ENCODE results near the gene BAG5. TPM values are rescaled to one million over a fixed set of nuclear protein-coding genes. Genes with fewer than 3 reads are reported as not detected.

BAG5 gene
- total and polyA plus RNA-seq, 2 of the 4 experiments (the other 2 are of a cell fraction) = 6.7 to 22.2 TPM

DNA sequence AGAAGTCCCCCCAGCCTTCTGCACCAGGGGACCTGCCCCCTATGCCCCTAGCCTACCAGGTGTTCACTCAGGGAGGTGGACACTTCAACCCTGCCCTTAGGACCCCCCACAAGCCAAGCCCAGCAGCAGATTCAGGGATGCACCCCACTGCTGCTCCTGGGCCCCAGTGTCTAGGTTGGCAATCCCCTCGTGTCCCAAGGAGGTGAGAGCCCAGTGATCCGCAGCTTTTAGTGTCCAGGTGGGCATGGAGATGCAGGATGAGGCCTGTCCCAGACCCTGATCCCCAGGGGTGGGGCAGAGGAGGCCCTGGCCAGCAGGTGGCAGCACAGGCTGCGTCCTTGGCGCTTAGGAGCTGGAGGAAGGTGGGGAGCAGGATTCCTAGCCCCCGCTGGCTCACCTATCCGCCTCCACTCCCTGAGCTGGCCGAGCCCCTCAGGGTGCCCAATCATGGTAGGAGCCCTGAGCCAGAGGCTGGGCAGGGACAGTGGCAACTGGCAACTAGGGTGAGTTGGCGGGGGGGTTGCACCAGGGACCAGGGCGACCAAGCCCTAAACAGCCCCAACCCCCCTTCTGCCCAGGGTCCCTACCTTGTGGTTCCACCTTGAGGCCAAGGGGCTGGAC is 43.9 kb downstream of the BAG5 start:
- peak; percentile 29 for DNase-seq
- Histone ChIP-seq H3K14ac (replicated peaks; ENCODE audit: low read depth, low read length) (no peak overlapping the region), H3K36me3 (ENCODE audit: control insufficient read depth, insufficient read depth, low read length) (peaks cover 2% of the 10 kb centered on the region; the same call in 1 of the 2 replicates), H4K5ac (ENCODE audit: low read depth, low read length) (no peak overlapping the region), H2BK5ac (ENCODE audit: low read depth, low read length, poor library complexity, severe bottlenecking) (no peak overlapping the region), H2AFZ (replicated peaks; ENCODE audit: low read length, poor library complexity) (peak overlapping the region; percentile 71), H3K9ac (ENCODE audit: low read depth, low read length) (no peak overlapping the region), H4K8ac (ENCODE audit: low read depth in 2 of 2, low read length in 2 of 2) (0 out of 4 replicates have a peak overlapping the region, but pooled peaks of 1 of the 2 experiments have one; percentile 24), H3K4ac (ENCODE audit: low read depth, low read length) (no peak overlapping the region), H4K91ac (ENCODE audit: insufficient read depth, low read depth, low read length) (no peak overlapping the region), H2AK5ac (ENCODE audit: low read depth, low read length) (peak overlapping the region; percentile 30; the same call in 1 of the 2 replicates), H3K4me2 (ENCODE audit: low read depth, low read length) (no peak overlapping the region), H3K23ac (ENCODE audit: low read depth, low read length) (no peak overlapping the region), H3K18ac (ENCODE audit: low read depth, low read length) (no peak overlapping the region), H3K9me3 (ENCODE audit: control insufficient read depth, insufficient read depth, low read length) (no peaks in the 10 kb centered on the region), H3K56ac (ENCODE audit: extremely low read depth, insufficient read depth, low read length) (no peak overlapping the region), H2BK15ac (ENCODE audit: low read depth, low read length) (no peak overlapping the region), H3K27me3 (ENCODE audit: control insufficient read depth, insufficient read depth, low read length) (peaks cover 12% of the 10 kb centered on the region), H2BK120ac (ENCODE audit: low read depth, low read length) (no peak overlapping the region), H3K9me1 (ENCODE audit: insufficient read depth, low read length) (no peaks in the 10 kb centered on the region), H3K27ac (ENCODE audit: insufficient read depth, low read length) (no peak overlapping the region), H3K4me1 (ENCODE audit: control insufficient read depth, insufficient read depth, low read length) (peaks cover 18% of the 10 kb centered on the region), H2BK20ac (ENCODE audit: low read depth, low read length) (no peak overlapping the region), H3K4me3 (ENCODE audit: insufficient read depth, low read depth, low read length) (no peak overlapping the region), H3K79me1 (ENCODE audit: low read depth in 1 of 2, low read length in 2 of 2) (peaks cover 0 to 7% of the 10 kb centered on the region in 2 experiments; a peak in 1 of 4 replicates), H2AK9ac (replicated peaks; ENCODE audit: low read depth, low read length, poor library complexity) (peak overlapping the region; percentile 60), H4K20me1 (ENCODE audit: insufficient read depth, low read length) (peaks cover 12% of the 10 kb centered on the region)
- ChIA-PET POLR2A (ENCODE audit: unreplicated experiment) (no interaction called here), CTCF (interaction anchor here (0.5 to 1.5 kb wide), 7 partner anchors 10 to 149 kb away, joined by 3 to 7 read pairs (median 3); partner anchors contain the start of gene TRMT61A)
- peak; percentile 45 for ATAC-seq (ENCODE audit: low read depth)
- no TSS peak for BruUV-seq (replicated peaks)
- intact Hi-C loops (cut with micrococcal nuclease) (loop anchor here (1.0 kb wide), 1 partner anchor 28 kb away; no protein-coding TSS in a partner anchor), in situ Hi-C loops (cut with MboI; ENCODE audit: low sequenced_read_pairs) (no loop called here), dilution Hi-C loops (cut with HindIII; ENCODE audit: low sequenced_read_pairs, unreplicated experiment) (no loop called here)
- no CpG with 5 or more reads among the region's 9 CpGs for WGBS, 2 experiments (ENCODE audit: extremely low coverage in 2 of 2, insufficient read length in 1 of 2)
- TF ChIP-seq, protein P1, sequence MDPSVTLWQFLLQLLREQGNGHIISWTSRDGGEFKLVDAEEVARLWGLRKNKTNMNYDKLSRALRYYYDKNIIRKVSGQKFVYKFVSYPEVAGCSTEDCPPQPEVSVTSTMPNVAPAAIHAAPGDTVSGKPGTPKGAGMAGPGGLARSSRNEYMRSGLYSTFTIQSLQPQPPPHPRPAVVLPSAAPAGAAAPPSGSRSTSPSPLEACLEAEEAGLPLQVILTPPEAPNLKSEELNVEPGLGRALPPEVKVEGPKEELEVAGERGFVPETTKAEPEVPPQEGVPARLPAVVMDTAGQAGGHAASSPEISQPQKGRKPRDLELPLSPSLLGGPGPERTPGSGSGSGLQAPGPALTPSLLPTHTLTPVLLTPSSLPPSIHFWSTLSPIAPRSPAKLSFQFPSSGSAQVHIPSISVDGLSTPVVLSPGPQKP (IDR thresholded peaks at IDR 0.05; ENCODE audit: borderline replicate concordance, low read depth, low read length) = no peak
- TF ChIP-seq SMC3 (IDR thresholded peaks at IDR 0.05; ENCODE audit: low read depth, low read length) (peak; percentile 64), RAD21 (IDR thresholded peaks at IDR 0.05; ENCODE audit: low read length) (peak; percentile 69), MXI1 (IDR thresholded peaks at IDR 0.05; ENCODE audit: borderline replicate concordance, low read depth, low read length) (no peak), CHD1 (IDR thresholded peaks at IDR 0.05; ENCODE audit: low read depth, low read length) (no peak), POLR2A (IDR thresholded peaks at IDR 0.05; ENCODE audit: low read depth, low read length) (0 out of 2 replicates have a peak, but pooled peaks have one; percentile 36), MAZ (IDR thresholded peaks at IDR 0.05; ENCODE audit: borderline replicate concordance, low read depth, low read length) (peak; percentile 54; the same call in 1 of the 2 replicates), RFX5 (IDR thresholded peaks at IDR 0.05; ENCODE audit: low read depth, low read length) (no peak)
- TF ChIP-seq, protein P2, sequence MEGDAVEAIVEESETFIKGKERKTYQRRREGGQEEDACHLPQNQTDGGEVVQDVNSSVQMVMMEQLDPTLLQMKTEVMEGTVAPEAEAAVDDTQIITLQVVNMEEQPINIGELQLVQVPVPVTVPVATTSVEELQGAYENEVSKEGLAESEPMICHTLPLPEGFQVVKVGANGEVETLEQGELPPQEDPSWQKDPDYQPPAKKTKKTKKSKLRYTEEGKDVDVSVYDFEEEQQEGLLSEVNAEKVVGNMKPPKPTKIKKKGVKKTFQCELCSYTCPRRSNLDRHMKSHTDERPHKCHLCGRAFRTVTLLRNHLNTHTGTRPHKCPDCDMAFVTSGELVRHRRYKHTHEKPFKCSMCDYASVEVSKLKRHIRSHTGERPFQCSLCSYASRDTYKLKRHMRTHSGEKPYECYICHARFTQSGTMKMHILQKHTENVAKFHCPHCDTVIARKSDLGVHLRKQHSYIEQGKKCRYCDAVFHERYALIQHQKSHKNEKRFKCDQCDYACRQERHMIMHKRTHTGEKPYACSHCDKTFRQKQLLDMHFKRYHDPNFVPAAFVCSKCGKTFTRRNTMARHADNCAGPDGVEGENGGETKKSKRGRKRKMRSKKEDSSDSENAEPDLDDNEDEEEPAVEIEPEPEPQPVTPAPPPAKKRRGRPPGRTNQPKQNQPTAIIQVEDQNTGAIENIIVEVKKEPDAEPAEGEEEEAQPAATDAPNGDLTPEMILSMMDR (conservative IDR thresholded peaks at IDR 0.05; ENCODE audit: low read depth, low read length) = peak; percentile 76
